ELR (cell line): ENCODE measurements around the gene PFKL.

ENCODE experiments used
- DNase-seq: peaks from one replicate; pipeline ENCODE4 v3.0.0-alpha.2; 2015; ENCODE audit warnings: low read depth

The PFKL gene

DNA sequence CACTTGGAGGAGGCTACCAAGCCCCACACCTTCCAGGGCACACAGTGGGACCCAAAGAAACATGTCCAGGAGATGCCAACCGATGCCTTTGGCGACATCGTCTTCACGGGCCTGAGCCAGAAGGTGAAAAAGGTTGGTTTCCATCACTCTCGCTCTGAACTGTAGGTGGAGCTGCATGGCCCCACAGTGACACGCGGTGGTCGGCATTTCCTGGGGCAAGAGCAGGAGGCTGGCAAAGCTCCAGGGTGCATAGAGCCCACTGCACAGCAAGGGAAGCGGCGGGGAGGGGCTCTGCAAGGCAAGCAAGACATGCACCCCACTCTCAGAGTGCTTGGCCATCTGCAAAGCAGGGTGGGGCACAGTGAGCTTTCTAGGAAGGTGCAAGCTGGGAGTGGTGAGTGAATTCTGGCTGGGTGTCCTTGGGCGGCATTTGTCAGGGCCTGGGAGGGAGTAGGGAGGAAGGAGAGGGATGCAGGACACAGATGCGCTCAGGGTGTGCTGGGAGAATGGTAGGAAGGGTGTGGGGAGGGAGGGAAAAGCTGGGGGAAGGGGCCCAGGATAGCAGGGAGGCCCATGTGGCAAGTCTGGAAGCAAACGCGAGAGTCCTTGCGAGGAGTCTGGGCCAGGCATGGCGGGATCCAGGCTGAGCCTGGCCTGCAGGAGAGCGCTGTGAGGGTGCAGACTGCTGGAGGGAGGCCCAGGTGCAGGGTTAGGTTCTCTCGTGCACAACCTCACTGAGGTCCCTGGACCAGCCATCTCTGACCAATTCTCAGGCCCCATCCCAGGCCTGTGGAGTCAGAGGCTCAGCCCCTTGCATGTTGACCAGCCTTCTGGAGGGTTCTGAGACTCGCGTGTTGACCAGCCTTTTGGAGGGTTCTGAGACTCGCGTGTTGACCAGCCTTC, 64.5 kb downstream of the PFKL start:
- no peak for DNase-seq

DNA sequence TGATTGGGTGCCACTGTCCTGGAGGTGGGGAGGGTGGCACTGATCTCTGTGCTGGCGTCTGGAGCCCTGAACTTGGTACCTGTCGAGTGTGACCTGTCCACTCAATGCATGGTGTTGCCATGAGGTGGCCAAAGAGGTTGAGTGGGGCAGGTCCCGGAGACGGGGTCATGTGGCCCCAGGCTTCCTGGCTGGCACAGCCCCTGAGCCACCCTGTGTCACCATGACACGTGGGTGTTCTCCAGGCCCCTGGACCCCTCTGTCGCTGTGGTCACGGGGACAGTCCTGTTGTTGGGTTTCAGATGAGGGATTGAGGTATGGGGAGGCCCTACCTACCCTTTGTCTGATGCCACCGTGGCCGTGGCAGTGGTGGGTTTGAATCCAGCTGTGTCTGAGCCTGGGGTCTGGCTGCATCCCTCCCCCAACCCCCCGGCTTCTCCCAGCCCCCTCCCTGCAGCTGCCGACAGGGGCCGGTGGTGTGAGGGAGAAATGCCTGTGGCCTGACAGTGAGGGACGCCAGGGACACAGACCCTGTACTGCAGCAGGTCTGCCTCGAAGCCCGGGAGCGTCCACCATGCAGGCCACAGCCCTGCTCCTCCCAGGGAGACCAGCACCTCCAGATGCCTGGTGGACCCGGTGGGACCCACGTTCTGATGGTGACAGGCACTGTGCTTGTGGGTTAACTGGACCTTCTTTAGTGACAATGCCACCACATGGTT, 65.6 kb downstream of the PFKL start:
- no peak for DNase-seq

DNA sequence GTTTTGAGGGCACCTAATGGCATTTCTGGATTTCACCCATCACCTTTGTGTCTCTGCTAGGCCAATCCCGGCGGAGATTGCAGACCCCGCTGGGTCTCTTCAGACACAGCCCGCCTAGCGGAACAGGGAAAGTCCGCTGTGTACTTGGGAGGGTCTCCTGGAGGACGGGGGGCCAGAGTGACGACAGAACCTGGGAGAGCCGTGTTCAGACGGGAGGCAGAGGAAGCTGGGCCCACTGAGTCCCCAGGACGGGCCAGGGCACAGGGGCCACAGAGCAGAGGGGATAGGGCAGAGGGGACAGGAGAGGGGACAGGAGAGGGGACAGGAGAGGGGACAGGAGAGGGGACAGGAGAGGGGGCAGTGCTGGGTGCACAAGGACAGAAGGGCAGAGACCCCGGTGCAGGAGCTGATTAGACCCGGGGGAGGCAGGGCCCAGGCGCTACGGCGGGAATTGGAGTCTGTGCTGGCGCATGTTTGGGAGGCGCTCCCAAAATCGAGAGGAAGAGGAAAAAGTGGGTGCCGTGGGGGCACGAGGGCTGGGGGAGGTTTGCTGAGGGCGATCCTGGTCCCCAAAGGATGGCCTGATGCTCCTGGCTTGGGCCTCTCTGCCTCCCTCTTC, 66.2 kb downstream of the PFKL start:
- DNase-seq: no peak

DNA sequence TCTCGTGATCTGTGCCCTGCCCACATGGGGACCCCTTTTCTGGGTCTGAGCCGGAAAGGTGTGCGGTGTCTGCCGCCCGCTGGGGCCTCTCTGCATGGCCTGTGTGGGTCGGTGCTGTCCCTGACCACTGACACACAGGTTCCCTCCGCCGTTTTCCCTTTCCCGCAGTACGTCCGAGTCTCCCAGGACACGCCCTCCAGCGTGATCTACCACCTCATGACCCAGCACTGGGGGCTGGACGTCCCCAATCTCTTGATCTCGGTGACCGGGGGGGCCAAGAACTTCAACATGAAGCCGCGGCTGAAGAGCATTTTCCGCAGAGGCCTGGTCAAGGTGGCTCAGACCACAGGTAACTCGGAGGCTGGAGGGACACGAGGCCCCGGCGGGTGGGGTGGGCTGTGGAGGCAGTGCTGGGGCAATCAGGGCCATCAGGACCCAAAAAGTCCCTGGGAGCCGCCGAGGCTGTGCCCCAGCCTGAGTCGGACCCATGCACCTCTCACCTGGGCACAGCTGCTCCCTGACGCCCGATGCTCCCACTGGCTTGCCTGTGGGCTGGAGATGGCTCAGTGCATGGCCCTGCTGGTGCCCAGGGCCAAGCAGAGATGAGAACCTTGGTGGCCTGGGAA, 66.8 kb downstream of the PFKL start:
- no peak for DNase-seq

DNA sequence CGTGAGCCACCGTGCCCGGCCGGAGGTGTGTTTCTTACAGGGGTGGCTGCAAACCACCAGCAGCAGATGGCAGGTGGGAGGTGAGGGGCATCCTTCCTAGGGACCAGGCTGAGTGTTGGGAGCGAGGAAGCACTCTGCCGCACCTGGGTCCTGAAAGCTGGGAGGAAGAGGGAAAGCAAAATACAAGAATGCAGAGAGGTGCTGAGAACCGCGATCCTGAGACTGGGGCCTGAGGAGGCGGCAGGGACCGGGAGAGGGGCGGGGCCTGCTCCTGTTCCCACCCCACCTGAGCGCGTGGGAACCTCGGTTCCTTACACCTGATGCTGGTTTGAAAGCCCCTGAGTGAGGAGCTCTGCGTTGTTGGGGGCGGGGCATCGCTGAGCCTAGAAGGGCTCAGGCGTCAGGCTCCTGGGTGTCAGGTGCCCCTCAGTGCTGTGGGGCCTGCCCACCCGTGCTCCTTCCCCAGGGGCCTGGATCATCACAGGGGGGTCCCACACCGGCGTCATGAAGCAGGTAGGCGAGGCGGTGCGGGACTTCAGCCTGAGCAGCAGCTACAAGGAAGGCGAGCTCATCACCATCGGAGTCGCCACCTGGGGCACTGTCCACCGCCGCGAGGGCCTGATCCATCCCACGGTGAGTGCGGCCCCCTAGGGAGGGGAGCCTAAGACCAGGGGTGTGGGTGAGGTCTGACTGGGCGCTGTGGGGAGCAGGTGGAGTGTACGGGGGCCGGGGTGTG, 69.0 kb downstream of the PFKL start:
- DNase-seq: no peak

DNA sequence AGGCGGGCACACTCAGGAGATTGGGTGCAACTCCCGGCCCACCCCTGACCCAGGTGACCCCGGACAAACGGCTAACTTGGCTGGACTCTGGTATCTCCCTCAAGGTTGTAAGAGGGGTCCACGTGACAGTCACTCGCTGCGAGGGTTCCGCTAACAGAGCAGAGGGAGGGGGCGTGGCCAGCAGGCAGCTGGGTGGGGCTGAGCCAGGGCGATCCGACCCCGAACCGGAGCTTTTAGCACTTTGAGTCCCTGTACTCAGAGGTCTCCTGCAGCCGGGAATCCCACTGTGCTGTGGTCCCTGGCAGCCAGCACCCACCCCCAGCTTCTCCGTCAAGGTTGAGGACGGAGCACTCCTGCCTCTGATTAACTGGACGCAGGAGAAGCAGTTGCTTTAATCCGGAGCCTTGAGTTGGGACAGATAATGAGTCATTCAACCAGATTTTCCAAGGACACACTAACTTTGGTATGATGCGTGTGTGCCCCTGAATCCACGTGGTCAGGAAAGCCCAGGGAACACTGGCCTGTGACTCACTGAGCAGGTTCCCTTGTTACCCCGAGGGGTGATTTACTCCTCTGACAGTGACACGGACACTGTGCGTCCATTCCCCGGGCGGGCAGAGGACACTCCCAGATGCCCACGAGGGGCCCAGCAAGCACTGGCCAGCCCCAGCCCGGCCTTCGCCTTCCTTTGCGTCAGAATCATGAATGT, 70.3 kb downstream of the PFKL start:
- peak; percentile 63 for DNase-seq

DNA sequence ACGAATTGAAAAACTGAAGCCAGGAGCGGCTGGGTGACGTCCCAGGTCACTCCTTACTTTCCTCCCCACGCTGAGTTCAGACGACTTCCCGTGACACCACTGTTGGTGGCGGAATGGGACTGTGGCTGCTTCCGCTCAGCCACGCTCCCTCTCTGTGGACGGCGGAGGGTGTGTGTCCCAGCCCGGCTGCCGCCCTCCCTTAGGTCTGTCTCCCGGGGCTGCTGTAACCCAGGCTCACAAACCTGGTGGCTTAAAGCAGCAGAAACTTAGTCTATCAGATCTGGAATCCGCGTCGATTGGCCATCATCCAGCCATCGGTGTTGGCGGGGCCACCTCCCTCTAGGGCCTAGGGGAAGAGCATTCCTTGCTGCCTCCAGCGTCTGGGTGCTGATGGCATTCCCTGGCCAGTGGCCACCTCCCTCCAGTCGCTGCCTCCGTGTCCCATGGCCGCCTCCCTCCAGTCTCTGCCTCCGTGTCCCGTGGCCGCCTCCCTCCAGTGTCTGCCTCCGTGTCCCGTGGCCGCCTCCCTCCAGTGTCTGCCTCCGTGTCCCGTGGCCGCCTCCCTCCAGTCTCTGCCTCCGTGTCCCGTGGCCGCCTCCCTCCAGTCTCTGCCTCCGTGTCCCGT, 71.0 kb downstream of the PFKL start:
- DNase-seq: no peak

DNA sequence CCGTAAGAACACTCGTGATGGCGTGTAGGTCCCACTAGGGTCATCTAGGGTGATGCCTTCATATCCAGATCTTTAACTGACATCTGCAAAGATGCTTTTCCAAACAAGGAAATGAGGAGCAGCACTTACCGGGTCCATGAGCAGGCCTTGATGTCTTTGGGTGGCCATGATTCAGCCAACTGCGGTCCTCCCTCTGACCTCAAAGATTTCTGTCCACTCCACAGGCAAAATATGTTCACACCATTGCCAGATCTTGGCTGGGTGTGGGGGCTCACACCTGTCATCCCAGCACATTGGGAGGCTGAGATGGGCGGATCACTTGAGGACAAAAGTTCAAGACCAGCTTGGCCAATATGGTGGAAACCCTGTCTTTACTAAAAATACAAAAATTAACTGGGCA, 71.7 kb downstream of the PFKL start:
- no peak for DNase-seq

DNA sequence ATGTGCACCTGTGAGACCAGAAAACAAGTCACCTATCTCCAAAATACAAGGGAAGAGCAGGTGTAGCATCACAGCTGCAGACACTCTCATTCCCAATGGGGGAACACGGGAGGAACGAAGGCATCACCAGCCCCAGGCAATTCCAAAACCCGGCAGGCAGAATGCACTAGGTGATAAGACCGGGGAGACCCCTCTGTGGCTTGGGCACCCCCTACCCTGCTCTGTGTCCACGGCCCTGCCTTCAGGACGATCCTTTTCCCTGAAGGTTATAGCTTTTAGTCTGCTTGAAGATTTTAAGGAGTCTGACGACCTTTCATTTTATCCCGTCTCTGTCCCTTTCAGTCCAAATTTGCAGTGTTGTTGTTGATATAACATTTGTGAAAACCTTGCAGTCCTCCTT, 72.8 kb downstream of the PFKL start:
- no peak for DNase-seq

DNA sequence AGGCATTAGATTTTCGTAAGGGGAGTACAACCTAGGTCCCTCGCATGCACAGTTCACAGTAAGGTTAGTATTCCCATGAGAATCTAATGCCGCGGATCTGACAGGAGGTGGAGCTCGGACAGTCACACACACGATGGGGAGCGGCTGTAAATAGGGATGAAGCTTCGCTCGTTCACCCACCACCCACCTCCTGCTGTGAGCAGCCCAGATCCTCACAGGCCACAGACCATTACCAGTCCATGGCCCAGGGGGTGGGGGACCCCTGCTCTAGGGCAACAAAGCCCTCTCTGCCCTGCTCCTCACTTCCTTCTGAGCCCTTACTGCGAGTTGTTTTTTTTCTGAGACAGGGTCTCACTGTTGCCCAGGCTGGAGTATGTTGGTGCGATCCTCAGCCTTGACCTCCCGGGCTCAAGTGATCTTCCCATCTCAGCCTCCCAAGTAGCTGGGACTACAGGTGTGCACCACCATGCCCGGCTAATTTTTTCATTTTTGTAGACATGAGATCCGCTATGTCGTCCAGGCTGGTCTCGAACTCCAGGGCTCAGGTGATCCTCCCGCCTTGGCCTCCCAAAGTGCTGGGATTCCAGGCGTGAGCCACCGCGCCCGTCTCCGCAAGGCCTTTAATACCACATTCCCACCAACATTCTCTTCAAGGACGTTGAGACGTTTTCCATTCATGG, 74.9 kb downstream of the PFKL start:
- no peak for DNase-seq

DNA sequence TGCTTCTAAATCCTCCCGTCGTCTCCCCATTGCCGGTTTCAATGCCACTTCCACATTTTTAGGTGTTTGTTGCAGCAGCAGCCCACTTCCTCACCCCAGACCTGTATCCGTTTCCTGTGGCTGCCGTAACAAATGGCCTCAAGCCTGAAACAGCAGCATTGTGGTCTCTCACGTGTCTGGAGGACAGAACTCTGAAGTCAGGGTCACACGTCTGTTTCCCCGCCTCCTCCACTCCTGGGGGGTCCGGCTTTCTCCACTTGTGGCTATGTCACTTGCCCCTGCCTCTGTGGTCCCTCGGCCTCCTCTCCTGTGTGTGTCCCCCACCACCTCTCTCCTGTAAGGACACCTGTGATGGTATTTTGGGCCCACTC, 75.4 kb downstream of the PFKL start:
- DNase-seq: no peak

DNA sequence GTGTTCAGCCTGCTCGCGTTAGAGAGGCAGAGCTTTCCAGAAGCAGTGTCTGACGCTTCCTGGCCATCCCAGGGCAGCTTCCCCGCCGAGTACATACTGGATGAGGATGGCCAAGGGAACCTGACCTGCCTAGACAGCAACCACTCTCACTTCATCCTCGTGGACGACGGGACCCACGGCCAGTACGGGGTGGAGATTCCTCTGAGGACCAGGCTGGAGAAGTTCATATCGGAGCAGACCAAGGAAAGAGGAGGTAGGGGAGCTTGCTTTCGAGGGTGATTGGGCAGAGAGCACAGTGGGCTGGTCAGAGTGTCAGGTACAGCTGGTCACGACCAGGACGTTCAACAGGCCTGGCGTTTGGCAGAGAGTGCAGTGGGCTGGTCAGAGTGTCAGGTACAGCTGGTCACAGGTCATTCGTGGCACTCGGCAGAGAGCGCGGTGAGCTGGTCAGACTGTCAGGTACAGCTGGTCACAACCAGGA, 75.9 kb downstream of the PFKL start:
- DNase-seq: no peak

DNA sequence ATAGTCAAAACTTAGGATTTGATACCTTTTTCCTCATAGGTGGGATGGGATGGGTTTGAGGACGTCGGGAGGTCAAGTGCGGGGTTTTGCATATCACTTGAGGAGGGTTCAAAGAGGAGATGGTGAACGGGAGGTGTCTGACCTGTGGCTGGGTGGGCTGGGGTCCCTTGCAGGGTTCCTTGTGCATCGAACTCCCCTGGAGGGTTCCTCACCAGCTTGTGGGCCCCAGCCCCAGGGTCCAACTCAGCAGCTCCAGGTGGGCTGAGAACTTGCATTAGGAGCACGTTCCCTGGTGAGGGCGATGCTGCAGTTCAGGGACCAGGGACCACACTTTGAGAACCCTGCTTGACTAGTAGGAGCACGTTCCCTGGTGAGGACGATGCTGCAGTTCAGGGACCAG, 76.8 kb downstream of the PFKL start:
- DNase-seq: no peak
